Neuronal stem cell (in vitro differentiated cells): ENCODE data around the gene ANTXR2.

Source experiments
- DNase-seq: peaks from one replicate; pipeline ENCODE4 v3.0.0-alpha.2; 2013; ENCODE audit warnings: low spot score
- H2AFZ ChIP-seq: one replicate; pipeline ENCODE4 v1.6.1; 2013; ENCODE audit warnings: mild to moderate bottlenecking, low read length, inconsistent platforms
- H2AK5ac ChIP-seq: 2 replicates; pipeline ENCODE4 v1.6.1; 2013; ENCODE audit warnings: low read depth, mild to moderate bottlenecking, inconsistent platforms, low read length, moderate library complexity, mixed read lengths
- H2BK120ac ChIP-seq: 2 replicates; pipeline ENCODE4 v1.6.1; 2013; ENCODE audit warnings: low read depth, mild to moderate bottlenecking, inconsistent platforms, low read length, moderate library complexity, mixed read lengths
- H2BK12ac ChIP-seq: one replicate; pipeline ENCODE4 v1.6.1; 2013; ENCODE audit warnings: low read length, inconsistent platforms
- H2BK15ac ChIP-seq: 2 replicates; pipeline ENCODE4 v1.6.1; 2013; ENCODE audit warnings: mild to moderate bottlenecking, low read length, inconsistent platforms, mixed read lengths
- H2BK5ac ChIP-seq: one replicate; pipeline ENCODE4 v1.6.1; 2013; ENCODE audit warnings: inconsistent platforms, mild to moderate bottlenecking, low read length, moderate library complexity
- H3K14ac ChIP-seq: one replicate; pipeline ENCODE4 v1.6.1; 2013; ENCODE audit warnings: low read length, inconsistent platforms
- H3K18ac ChIP-seq: 2 replicates; pipeline ENCODE4 v1.6.1; 2013; ENCODE audit warnings: low read length, inconsistent platforms
- H3K23ac ChIP-seq: 2 replicates; pipeline ENCODE4 v1.6.1; 2013; ENCODE audit warnings: low read depth, mild to moderate bottlenecking, mixed read lengths, low read length, inconsistent platforms; ENCODE audit not compliant: poor library complexity
- H3K27ac ChIP-seq: replicated peaks from 3 replicates; pipeline ENCODE4 v1.5.1; 2013; ENCODE audit warnings: low read length, inconsistent platforms
- H3K27me3 ChIP-seq, 3 experiments: 2 replicates each; pipeline ENCODE4 v1.6.1; 2013; ENCODE audit warnings: low read length in 3 of 3, mild to moderate bottlenecking in 2 of 3, inconsistent platforms in 1 of 3, low read depth in 1 of 3, mixed read lengths in 1 of 3, moderate library complexity in 1 of 3; ENCODE audit not compliant: control insufficient read depth in 3 of 3, insufficient read depth in 3 of 3
- H3K36me3 ChIP-seq, 2 donors: replicated peaks in 1 of 2; 2 replicates each; pipeline ENCODE4 v1.6.1; 2013; ENCODE audit warnings: low read length in 2 of 2; ENCODE audit not compliant: control insufficient read depth in 2 of 2, insufficient read depth in 2 of 2
- H3K4ac ChIP-seq: 2 replicates; pipeline ENCODE4 v1.6.1; 2013; ENCODE audit warnings: inconsistent platforms, mild to moderate bottlenecking, low read length, moderate library complexity
- H3K4me1 ChIP-seq, 2 donors: 1 replicate in 1 of 2; 2 replicates in 1 of 2; pipeline ENCODE4 v1.6.1; 2013; ENCODE audit warnings: low read length in 2 of 2, low read depth in 1 of 2; ENCODE audit not compliant: control insufficient read depth in 2 of 2, insufficient read depth in 1 of 2
- H3K4me2 ChIP-seq: one replicate; pipeline ENCODE4 v1.6.1; 2013; ENCODE audit warnings: mild to moderate bottlenecking, low read length, inconsistent platforms; ENCODE audit not compliant: insufficient read depth, poor library complexity, severe bottlenecking
- H3K4me3 ChIP-seq, 2 donors: 2 replicates each; pipeline ENCODE4 v1.5.1; 2013; ENCODE audit warnings: low read length in 2 of 2, mild to moderate bottlenecking in 2 of 2, inconsistent platforms in 1 of 2, moderate library complexity in 1 of 2
- H3K79me1 ChIP-seq: one replicate; pipeline ENCODE4 v1.6.1; 2013; ENCODE audit warnings: low read depth, mild to moderate bottlenecking, inconsistent platforms, low read length, moderate library complexity
- H3K9ac ChIP-seq: one replicate; pipeline ENCODE4 v1.6.1; 2013; ENCODE audit warnings: mild to moderate bottlenecking, low read depth, low read length, inconsistent platforms; ENCODE audit not compliant: poor library complexity
- H3K9me3 ChIP-seq, 2 donors: replicated peaks in 1 of 2; 2 replicates each; pipeline versions ENCODE3 to v1.6.1; 2013; ENCODE audit warnings: low read length in 2 of 2, mild to moderate bottlenecking in 2 of 2, inconsistent platforms in 1 of 2, low read depth in 1 of 2, mixed read lengths in 1 of 2, moderate library complexity in 1 of 2; ENCODE audit not compliant: control insufficient read depth in 2 of 2, insufficient read depth in 1 of 2
- H4K8ac ChIP-seq: one replicate; pipeline ENCODE4 v1.6.1; 2013; ENCODE audit warnings: low read depth, mild to moderate bottlenecking, inconsistent platforms, low read length, moderate library complexity
- H4K91ac ChIP-seq: one replicate; pipeline ENCODE4 v1.6.1; 2013; ENCODE audit warnings: low read length, low read depth, mild to moderate bottlenecking, inconsistent platforms; ENCODE audit not compliant: poor library complexity
- WGBS, 2 donors: extraction: QIAGEN DNeasy Blood & Tissue Kit; methylation state at CpG; one replicate each; pipeline ENCODE4 v1.1.7; 2013; ENCODE audit warnings: missing lambda C conversion rate in 2 of 2, mixed read lengths in 1 of 2; ENCODE audit not compliant: insufficient read length in 2 of 2, insufficient replicate concordance in 1 of 2; ENCODE audit errors: extremely low coverage in 2 of 2; 5-methylcytosine and 5-hydroxymethylcytosine counted together

ANTXR2 gene

DNA sequence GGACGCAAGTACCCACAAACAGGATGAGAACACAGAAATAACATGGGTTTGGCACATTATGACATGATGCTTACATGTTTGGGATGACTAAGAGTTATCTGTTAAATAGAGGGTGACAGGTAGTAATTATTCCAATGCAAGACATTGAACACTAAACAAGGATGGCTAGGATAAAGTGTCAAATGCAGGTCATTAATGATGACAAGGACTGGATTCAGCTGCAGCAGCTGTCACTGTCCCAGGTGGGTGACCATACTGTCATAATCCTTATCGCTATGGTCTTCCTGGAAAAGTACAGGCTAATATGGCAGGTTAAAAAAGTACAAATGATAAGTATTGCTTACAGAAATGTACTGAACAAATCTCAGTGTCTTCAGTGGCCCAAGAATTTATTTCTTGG lies 123.9 kb downstream of the ANTXR2 start:
- H3K4me3 ChIP-seq: no peak overlapping the region
- no peaks in the 10 kb centered on the region for H3K36me3 ChIP-seq
- no peaks in the 10 kb centered on the region for H3K79me1 ChIP-seq
- WGBS, 2 donors: no CpG with 5 or more reads among the region's 2 CpGs
- H2AK5ac ChIP-seq: no peak overlapping the region
- H4K91ac ChIP-seq: no peak overlapping the region
- H3K27me3 ChIP-seq: no peaks in the 10 kb centered on the region
- H3K27ac ChIP-seq: no peak overlapping the region
- H4K8ac ChIP-seq: no peak overlapping the region
- no peak overlapping the region for H2BK120ac ChIP-seq
- no peak overlapping the region for H3K4me2 ChIP-seq
- DNase-seq: no peak
- H3K9ac ChIP-seq: no peak overlapping the region
- H2BK12ac ChIP-seq: no peak overlapping the region
- no peak overlapping the region for H3K4ac ChIP-seq
- no peaks in the 10 kb centered on the region for H3K4me1 ChIP-seq
- no peak overlapping the region for H2AFZ ChIP-seq
- no peak overlapping the region for H3K23ac ChIP-seq
- H2BK5ac ChIP-seq: no peak overlapping the region
- H3K14ac ChIP-seq: no peak overlapping the region
- no peak overlapping the region for H3K18ac ChIP-seq
- H3K9me3 ChIP-seq: no peaks in the 10 kb centered on the region
- no peak overlapping the region for H2BK15ac ChIP-seq

DNA sequence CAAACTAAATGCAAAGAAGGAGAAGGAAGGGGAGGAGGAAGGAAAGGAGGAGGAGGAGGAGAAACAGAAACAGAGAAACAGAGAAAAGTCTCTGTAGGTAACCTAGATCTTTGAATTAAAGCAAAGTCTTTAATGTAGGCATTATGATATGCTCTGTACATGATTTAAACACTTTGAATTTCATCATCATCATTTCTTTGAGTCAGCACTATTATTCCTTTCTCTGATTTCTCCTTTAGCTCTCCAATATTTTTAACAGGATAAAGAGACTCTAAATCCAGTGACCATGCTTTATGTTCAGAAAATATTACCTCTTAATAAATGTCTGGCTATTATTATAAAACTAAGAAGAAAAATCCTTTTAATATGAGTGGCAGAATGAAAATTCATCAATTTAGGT lies 124.3 kb downstream of the ANTXR2 start:
- no peak overlapping the region for H3K4me2 ChIP-seq
- no peak overlapping the region for H3K4me3 ChIP-seq
- H2AFZ ChIP-seq: no peak overlapping the region
- H3K4ac ChIP-seq: no peak overlapping the region
- no peaks in the 10 kb centered on the region for H3K36me3 ChIP-seq
- no peak for DNase-seq
- no peaks in the 10 kb centered on the region for H3K4me1 ChIP-seq
- no peak overlapping the region for H4K91ac ChIP-seq
- no peaks in the 10 kb centered on the region for H3K9me3 ChIP-seq
- no peak overlapping the region for H3K18ac ChIP-seq
- no peak overlapping the region for H3K27ac ChIP-seq
- H3K14ac ChIP-seq: no peak overlapping the region
- H2BK12ac ChIP-seq: no peak overlapping the region
- no peak overlapping the region for H4K8ac ChIP-seq
- H2BK15ac ChIP-seq: no peak overlapping the region
- H2BK120ac ChIP-seq: no peak overlapping the region
- H2BK5ac ChIP-seq: no peak overlapping the region
- no peak overlapping the region for H3K9ac ChIP-seq
- no peaks in the 10 kb centered on the region for H3K27me3 ChIP-seq
- H2AK5ac ChIP-seq: no peak overlapping the region
- no peak overlapping the region for H3K23ac ChIP-seq
- H3K79me1 ChIP-seq: no peaks in the 10 kb centered on the region

DNA sequence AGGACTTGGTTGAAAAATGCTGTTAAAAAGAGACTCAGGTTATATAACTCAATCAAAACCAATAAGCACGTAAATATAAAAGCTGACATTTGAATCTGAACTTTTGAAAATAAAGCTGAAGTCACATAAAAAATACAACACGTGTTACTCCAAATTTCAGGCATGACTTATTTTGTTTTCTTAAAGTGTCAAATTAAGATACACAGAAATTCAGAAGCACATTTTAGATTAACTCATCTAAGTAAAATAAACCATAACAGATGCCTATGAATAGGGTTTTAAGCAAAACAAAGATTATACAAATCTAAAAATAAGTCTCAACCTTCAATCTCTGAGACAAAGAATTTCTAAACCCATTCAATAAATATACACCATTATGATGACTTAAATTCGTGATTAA lies 124.8 kb downstream of the ANTXR2 start:
- H2BK15ac ChIP-seq: no peak overlapping the region

DNA sequence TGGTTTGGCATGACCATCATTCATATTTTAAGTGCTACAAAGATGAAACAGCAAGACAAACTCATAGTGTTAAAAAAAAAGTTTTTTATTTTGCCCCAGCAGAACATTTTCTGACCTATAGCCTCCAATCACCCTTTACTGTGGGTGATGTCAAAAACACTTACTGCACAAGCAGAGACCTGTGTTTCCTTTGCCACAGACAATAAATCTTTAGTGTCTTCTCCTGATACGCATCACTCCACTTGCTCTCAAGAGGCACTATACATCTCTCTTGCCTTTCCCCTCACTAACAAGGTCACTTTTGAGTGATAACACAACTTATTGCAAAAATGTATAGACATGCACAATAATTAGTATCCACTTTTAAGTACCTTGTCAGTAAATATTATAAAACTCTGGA lies 125.6 kb downstream of the ANTXR2 start:
- Histone ChIP-seq H2BK120ac (no peak overlapping the region), H2BK12ac (no peak overlapping the region), H3K36me3 (no peaks in the 10 kb centered on the region), H3K9ac (no peak overlapping the region), H3K4me3 (no peak overlapping the region), H3K4ac (no peak overlapping the region), H2AK5ac (no peak overlapping the region), H3K9me3 (no peaks in the 10 kb centered on the region), H3K14ac (no peak overlapping the region), H3K79me1 (no peaks in the 10 kb centered on the region), H3K27ac (no peak overlapping the region), H4K8ac (no peak overlapping the region), H3K23ac (no peak overlapping the region), H2BK15ac (no peak overlapping the region), H3K4me2 (no peak overlapping the region), H2BK5ac (no peak overlapping the region), H3K18ac (no peak overlapping the region), H3K4me1 (no peaks in the 10 kb centered on the region), H2AFZ (no peak overlapping the region), H3K27me3 (no peaks in the 10 kb centered on the region), H4K91ac (no peak overlapping the region)
- DNase-seq: no peak
- WGBS, 2 donors: no CpG with 5 or more reads among the region's 1 CpG

More for the DNA sequence above, 124.8 kb downstream of the ANTXR2 start:
- no peak overlapping the region for H2AK5ac ChIP-seq
- no peak overlapping the region for H4K8ac ChIP-seq
- H3K4me3 ChIP-seq: no peak overlapping the region
- H3K79me1 ChIP-seq: no peaks in the 10 kb centered on the region
- DNase-seq: no peak
- H3K14ac ChIP-seq: no peak overlapping the region
- H2BK12ac ChIP-seq: no peak overlapping the region
- H3K9ac ChIP-seq: no peak overlapping the region
- no peak overlapping the region for H4K91ac ChIP-seq
- no peak overlapping the region for H3K4ac ChIP-seq
- H3K18ac ChIP-seq: no peak overlapping the region
- no peak overlapping the region for H3K27ac ChIP-seq
- no peak overlapping the region for H3K23ac ChIP-seq
- no peaks in the 10 kb centered on the region for H3K4me1 ChIP-seq
- H2BK5ac ChIP-seq: no peak overlapping the region
- no CpG with 5 or more reads among the region's 3 CpGs for WGBS, 2 donors
- no peaks in the 10 kb centered on the region for H3K27me3 ChIP-seq
- H3K36me3 ChIP-seq: no peaks in the 10 kb centered on the region
- H3K9me3 ChIP-seq: no peaks in the 10 kb centered on the region
- H2AFZ ChIP-seq: no peak overlapping the region
- no peak overlapping the region for H3K4me2 ChIP-seq
- H2BK120ac ChIP-seq: no peak overlapping the region
